ENCODE data around the gene HOXA11. TPM values are rescaled to one million over a fixed set of nuclear protein-coding genes. Genes with fewer than 3 reads are reported as not detected.

HOXA11 gene
- total RNA-seq, 4 donors from 2014 or later: 4.5 to 21.3 (median 7.7) TPM

DNA sequence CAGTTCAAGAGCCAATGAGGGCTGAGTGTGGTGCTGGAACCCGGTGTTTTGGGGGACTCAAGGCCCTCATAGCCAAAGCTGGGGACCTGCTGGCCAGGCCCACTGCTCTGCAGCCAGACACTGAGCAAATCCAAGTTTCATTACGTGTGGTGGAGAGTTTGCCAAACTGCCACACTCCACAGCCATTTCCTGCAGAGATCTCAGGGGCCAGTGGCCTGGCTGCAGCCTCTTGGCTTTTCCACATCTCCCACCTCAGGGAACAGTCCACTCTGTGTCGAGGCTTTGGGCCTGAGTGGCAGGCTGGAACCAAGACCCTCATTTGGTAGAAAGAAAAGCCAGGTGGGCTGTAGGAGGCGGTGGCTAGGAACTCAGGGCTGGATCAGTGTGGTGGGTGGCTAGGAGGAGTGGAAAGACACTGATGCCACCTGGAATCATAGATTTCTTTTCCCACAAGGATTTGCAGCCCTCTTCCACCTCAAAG, 3.2 kb downstream of the HOXA11 start:
- in situ Hi-C loops (cut with MboI; ENCODE audit: low pct_ligation_motif_present in 1 of 4, low pct_unique_long_range_greater_than_20kb in 1 of 4, low sequenced_read_pairs in 3 of 4): loop anchor here in 3 of 4 donors (10.0 to 25.0 kb wide), 2 partner anchors 1320 to 1327 kb away; no protein-coding TSS in a partner anchor
- H3K4me3 ChIP-seq: peak overlapping the region in 2 of 4 donors; percentile 68 to 79

DNA sequence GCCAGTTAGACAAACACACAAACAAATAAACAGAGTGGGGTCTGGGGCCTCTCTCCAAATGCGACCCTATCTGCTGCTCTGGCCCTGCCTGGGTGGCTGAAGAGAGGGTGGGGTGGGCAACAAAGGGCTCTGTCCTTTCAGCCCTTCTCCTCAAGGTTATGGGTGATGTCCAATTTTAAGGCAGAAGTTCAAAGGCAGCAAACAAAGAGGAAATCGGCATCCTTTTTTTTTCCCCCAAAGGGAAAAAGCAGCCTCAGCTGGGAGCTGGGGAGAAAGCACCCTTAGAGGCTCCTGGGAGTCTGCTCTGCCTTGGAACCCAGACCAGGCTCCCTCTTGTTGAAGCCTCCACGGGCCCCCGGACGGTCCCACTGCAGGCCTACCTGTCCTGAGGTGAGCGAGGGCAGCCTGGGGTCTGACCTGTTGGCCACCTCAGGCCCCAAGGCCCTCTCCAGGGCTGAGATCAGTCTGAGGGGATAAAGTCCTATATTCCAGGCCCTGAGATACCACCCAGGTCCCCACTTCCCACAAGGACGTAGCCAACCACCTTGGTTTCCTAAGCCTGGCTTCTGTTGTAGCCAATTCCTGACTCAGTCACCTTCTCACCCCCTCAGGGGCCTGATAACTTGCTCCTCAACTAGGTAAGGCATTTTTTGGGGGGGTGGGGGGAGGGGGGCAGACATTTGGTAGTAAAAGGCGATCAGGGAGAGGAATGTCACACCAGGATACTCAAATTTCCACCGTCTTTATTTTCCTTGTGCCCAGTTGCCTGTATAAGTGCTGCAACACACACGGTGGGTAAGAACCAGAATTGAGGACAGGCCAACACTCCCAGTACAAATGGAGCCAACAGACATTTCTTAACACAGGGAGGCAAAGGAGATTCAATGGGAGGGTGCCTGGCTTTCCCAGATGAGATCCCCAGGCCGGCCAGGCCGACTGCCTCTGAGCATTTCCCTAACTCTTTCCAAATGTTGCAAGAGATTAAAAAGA, 4.3 kb downstream of the HOXA11 start:
- H3K4me3 ChIP-seq: peak overlapping the region in 3 of 4 donors; percentile 58 to 67 (median 62)
- peaks cover 21 to 51% (median 42%) of the 10 kb centered on the region in 4 donors for H3K4me1 ChIP-seq
- TF ChIP-seq, protein P1, sequence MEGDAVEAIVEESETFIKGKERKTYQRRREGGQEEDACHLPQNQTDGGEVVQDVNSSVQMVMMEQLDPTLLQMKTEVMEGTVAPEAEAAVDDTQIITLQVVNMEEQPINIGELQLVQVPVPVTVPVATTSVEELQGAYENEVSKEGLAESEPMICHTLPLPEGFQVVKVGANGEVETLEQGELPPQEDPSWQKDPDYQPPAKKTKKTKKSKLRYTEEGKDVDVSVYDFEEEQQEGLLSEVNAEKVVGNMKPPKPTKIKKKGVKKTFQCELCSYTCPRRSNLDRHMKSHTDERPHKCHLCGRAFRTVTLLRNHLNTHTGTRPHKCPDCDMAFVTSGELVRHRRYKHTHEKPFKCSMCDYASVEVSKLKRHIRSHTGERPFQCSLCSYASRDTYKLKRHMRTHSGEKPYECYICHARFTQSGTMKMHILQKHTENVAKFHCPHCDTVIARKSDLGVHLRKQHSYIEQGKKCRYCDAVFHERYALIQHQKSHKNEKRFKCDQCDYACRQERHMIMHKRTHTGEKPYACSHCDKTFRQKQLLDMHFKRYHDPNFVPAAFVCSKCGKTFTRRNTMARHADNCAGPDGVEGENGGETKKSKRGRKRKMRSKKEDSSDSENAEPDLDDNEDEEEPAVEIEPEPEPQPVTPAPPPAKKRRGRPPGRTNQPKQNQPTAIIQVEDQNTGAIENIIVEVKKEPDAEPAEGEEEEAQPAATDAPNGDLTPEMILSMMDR (IDR thresholded peaks at IDR 0.05): no peak
- TF ChIP-seq POLR2A (IDR thresholded peaks at IDR 0.05): no peak
- peak; percentile 19 for DNase-seq
- peaks cover 32% of the 10 kb centered on the region for H3K27me3 ChIP-seq
- H3K27ac ChIP-seq: peak overlapping the region; percentile 95 to 99 (median 98)
- intact Hi-C loops (cut with DNase I; ENCODE audit: low total_unique reads) (no loop called here), in situ Hi-C loops (cut with MboI; ENCODE audit: low pct_ligation_motif_present in 1 of 4, low pct_unique_long_range_greater_than_20kb in 1 of 4, low sequenced_read_pairs in 3 of 4) (loop anchor here in 3 of 4 donors (10.0 to 25.0 kb wide), 2 partner anchors 1318 to 1326 kb away; no protein-coding TSS in a partner anchor)
- 32 to 59% methylated on average over 4 to 12 of the region's 12 CpGs for WGBS, 2 donors (ENCODE audit: low coverage in 1 of 2)
- H3K36me3 ChIP-seq: no peaks in the 10 kb centered on the region
- H3K9me3 ChIP-seq: no peaks in the 10 kb centered on the region

More for the DNA sequence above, 3.2 kb downstream of the HOXA11 start:
- peak overlapping the region; percentile 95 to 99 (median 98) for H3K27ac ChIP-seq
- no peaks in the 10 kb centered on the region for H3K36me3 ChIP-seq
- TF ChIP-seq POLR2A (IDR thresholded peaks at IDR 0.05) (no peak), POLR2AphosphoS5 (IDR thresholded peaks at IDR 0.05) (peak in 2 of 3 donors; percentile 15 to 25)
- H3K4me1 ChIP-seq: peaks cover 21 to 46% (median 41%) of the 10 kb centered on the region in 4 donors
- WGBS, 2 donors (ENCODE audit: low coverage in 1 of 2): 26% methylated on average over 4 of the region's 4 CpGs; no CpG with 5 or more reads in 1 of the 2 donors
- DNase-seq: peak; percentile 19
- intact Hi-C loops (cut with DNase I; ENCODE audit: low total_unique reads): no loop called here
- peaks cover 42% of the 10 kb centered on the region for H3K27me3 ChIP-seq
- no peaks in the 10 kb centered on the region for H3K9me3 ChIP-seq

GRCh38 chr7:27179503-27180430, 5.3 kb downstream of the HOXA11 start:
- WGBS, 2 donors (ENCODE audit: low coverage in 1 of 2): 6 to 17% methylated on average over 3 to 53 of the region's 56 CpGs
- H3K27me3 ChIP-seq: peaks cover 32% of the 10 kb centered on the region
- DNase-seq: peak; percentile 87
- no peaks in the 10 kb centered on the region for H3K9me3 ChIP-seq
- H3K4me3 ChIP-seq: peak overlapping the region; percentile 21 to 67 (median 60)
- H3K4me1 ChIP-seq: peaks cover 21 to 60% (median 49%) of the 10 kb centered on the region in 4 donors
- no peaks in the 10 kb centered on the region for H3K36me3 ChIP-seq
- in situ Hi-C loops (cut with MboI; ENCODE audit: low pct_ligation_motif_present in 1 of 4, low pct_unique_long_range_greater_than_20kb in 1 of 4, low sequenced_read_pairs in 3 of 4) (loop anchor here in 3 of 4 donors (10.0 to 25.0 kb wide), 2 partner anchors 1317 to 1325 kb away; no protein-coding TSS in a partner anchor), intact Hi-C loops (cut with DNase I; ENCODE audit: low total_unique reads) (no loop called here)
- H3K27ac ChIP-seq: peak overlapping the region; percentile 95 to 99 (median 98)
- TF ChIP-seq, protein P1 (IDR thresholded peaks at IDR 0.05): peak; percentile 89 to 96 (median 93)
- TF ChIP-seq EP300 (IDR thresholded peaks at IDR 0.05; ENCODE audit: low read depth) (no peak), POLR2A (IDR thresholded peaks at IDR 0.05) (peak; percentile 66), POLR2AphosphoS5 (IDR thresholded peaks at IDR 0.05) (peak in 2 of 3 donors; percentile 63 to 76)

GRCh38 chr7:27179030-27179429, 6.0 kb downstream of the HOXA11 start:
- Histone ChIP-seq H3K36me3 (no peaks in the 10 kb centered on the region), H3K4me3 (peak overlapping the region; percentile 21 to 67 (median 60)), H3K4me1 (peaks cover 21 to 63% (median 53%) of the 10 kb centered on the region in 4 donors), H3K27ac (peak overlapping the region; percentile 95 to 99 (median 98)), H3K9me3 (no peaks in the 10 kb centered on the region), H3K27me3 (peaks cover 32% of the 10 kb centered on the region)
- intact Hi-C loops (cut with DNase I; ENCODE audit: low total_unique reads) (no loop called here), in situ Hi-C loops (cut with MboI; ENCODE audit: low pct_ligation_motif_present in 1 of 4, low pct_unique_long_range_greater_than_20kb in 1 of 4, low sequenced_read_pairs in 3 of 4) (loop anchor here in 2 of 4 donors (25.0 kb wide), 1 partner anchor 1317 kb away; no protein-coding TSS in a partner anchor)
- TF ChIP-seq, protein P1 (IDR thresholded peaks at IDR 0.05): no peak
- TF ChIP-seq EP300 (IDR thresholded peaks at IDR 0.05; ENCODE audit: low read depth): no peak
- no peak for TF ChIP-seq POLR2AphosphoS5 (IDR thresholded peaks at IDR 0.05)
- TF ChIP-seq POLR2A (IDR thresholded peaks at IDR 0.05): no peak
- DNase-seq: no peak
- WGBS, 2 donors (ENCODE audit: low coverage in 1 of 2): 18 to 39% methylated on average over 11 to 14 of the region's 14 CpGs
